GM12878 (cell line): Measurements from ENCODE around the gene CELSR1. TPM values are rescaled to one million over a fixed set of nuclear protein-coding genes. Genes with fewer than 3 reads are reported as not detected.

Experiments used
- ATAC-seq: fragments of 200-7000 bp; cut with Tn5 transposase; 3 replicates; pipeline ENCODE4 v1.9.1; 2020; ENCODE audit warnings: mild to moderate bottlenecking, moderate library complexity
- BruUV-seq: library from RNA; stranded (reverse); fragments of 400-500 nt; replicated peaks from 2 replicates; lab custom pipeline; 2021; lab: Mats Ljungman, UMichigan
- CTCF ChIA-PET: fragments of 300-600 bp; sonication (Branson Sonifier 250); formaldehyde crosslinking; extraction: SDS; loops from one replicate; lab custom pipeline; 2021; ENCODE audit warnings: inconsistent platforms; lab: Yijun Ruan, JAX
- POLR2A ChIA-PET: fragments of 350-600 bp; formaldehyde crosslinking; extraction: SDS; loops from one replicate; lab custom pipeline; 2021; ENCODE audit warnings: inconsistent platforms; lab: Charles Lee
- RAD21 ChIA-PET: fragments of 300-600 bp; sonication (Branson Sonifier 250); formaldehyde crosslinking; loops from one replicate; lab custom pipeline; 2023; ENCODE audit warnings: antibody characterized with exemption; ENCODE audit not compliant: unreplicated experiment; lab: Charles Lee
- SMC1A ChIA-PET: fragments of 300-600 bp; sonication (Branson Sonifier 250); formaldehyde crosslinking; loops from one replicate; lab custom pipeline; 2023; ENCODE audit not compliant: unreplicated experiment, uncharacterized antibody; lab: Charles Lee
- DNase-seq: peaks from one replicate; pipeline ENCODE4 v3.0.0-alpha.2; 2011; ENCODE audit warnings: low read depth, low spot score
- FAIRE-seq: peaks from 3 replicates; lab custom pipeline; 2011; peaks lifted over from hg19 to GRCh38; lab: Jason Lieb, UNC
- H2AFZ ChIP-seq: 2 replicates; pipeline ENCODE4 v1.6.0; 2011; ENCODE audit warnings: low read depth, low read length, control low read depth; ENCODE audit not compliant: control insufficient read depth
- H3K27ac ChIP-seq: 2 replicates; pipeline ENCODE4 v1.5.1; 2011; ENCODE audit warnings: control low read depth; ENCODE audit not compliant: control insufficient read depth, insufficient read depth
- H3K27me3 ChIP-seq, 2 experiments: replicated peaks in 1 of 2; 2 replicates each; pipeline versions ENCODE4 v1.6.0 to v1.6.1; 2011; ENCODE audit warnings: low read length in 1 of 2; ENCODE audit not compliant: control insufficient read depth in 2 of 2, insufficient read depth in 2 of 2
- H3K36me3 ChIP-seq, 2 experiments: 2 replicates each; pipeline ENCODE4 v1.5.1; 2011; ENCODE audit warnings: low read length in 1 of 2; ENCODE audit not compliant: control insufficient read depth in 2 of 2, insufficient read depth in 2 of 2
- H3K4me1 ChIP-seq: 2 replicates; pipeline ENCODE4 v1.6.1; 2011; ENCODE audit warnings: mild to moderate bottlenecking, low read length, moderate library complexity, mixed read lengths; ENCODE audit not compliant: control insufficient read depth, insufficient read depth
- H3K4me2 ChIP-seq: 2 replicates; pipeline ENCODE4 v1.6.0; 2011; ENCODE audit warnings: control low read depth; ENCODE audit not compliant: control insufficient read depth, insufficient read depth
- H3K4me3 ChIP-seq: fragments of 200-600 bp; sonication (generic); 2 replicates; pipeline ENCODE4 v1.5.1; 2016
- H3K79me2 ChIP-seq: 2 replicates; pipeline ENCODE4 v1.6.0; 2011; ENCODE audit warnings: low read length; ENCODE audit not compliant: control insufficient read depth, insufficient read depth
- H3K9ac ChIP-seq: 2 replicates; pipeline ENCODE4 v1.8.0; 2011; ENCODE audit warnings: low read length, control low read depth, mixed read lengths; ENCODE audit not compliant: control insufficient read depth, insufficient read depth
- H3K9me3 ChIP-seq: replicated peaks from 3 replicates; pipeline ENCODE4 v1.5.1; 2011; ENCODE audit warnings: mild to moderate bottlenecking, low read length; ENCODE audit not compliant: control insufficient read depth, insufficient read depth
- H4K20me1 ChIP-seq: 2 replicates; pipeline ENCODE4 v1.6.0; 2011; ENCODE audit not compliant: control insufficient read depth, insufficient read depth
- EED ChIP-seq: sonication (generic); IDR thresholded peaks from 2 replicates; pipeline ENCODE4 v1.6.1; 2016; ENCODE audit warnings: antibody characterized with exemption, low read depth
- EP300 ChIP-seq, 2 experiments: fragments of 150-350 bp in 1 of 2; IDR thresholded peaks; 2 replicates each; pipeline ENCODE4 v1.6.1; 2011 to 2012; ENCODE audit warnings: low read depth in 2 of 2, low read length in 2 of 2, borderline replicate concordance in 1 of 2, improper control_type of control experiment in 1 of 2, inconsistent platforms in 1 of 2; ENCODE audit not compliant: control insufficient read depth in 1 of 2
- ETV6 ChIP-seq, 2 experiments: fragments of 450-650 bp in 1 of 2; IDR thresholded peaks in 1 of 2; conservative IDR thresholded peaks in 1 of 2; 2 replicates each; pipeline ENCODE4 v1.6.1; 2014; ENCODE audit warnings: antibody characterized with exemption in 1 of 2, borderline replicate concordance in 1 of 2, low read depth in 1 of 2, mild to moderate bottlenecking in 1 of 2, moderate library complexity in 1 of 2
- GATAD2B ChIP-seq: fragments of 450-650 bp; conservative IDR thresholded peaks from 2 replicates; pipeline ENCODE4 v1.6.1; 2017; ENCODE audit warnings: low read depth, mild to moderate bottlenecking, moderate library complexity
- KLF5 ChIP-seq: fragments of 450-650 bp; IDR thresholded peaks from 2 replicates; pipeline ENCODE4 v1.6.1; 2014; ENCODE audit warnings: mild to moderate bottlenecking; ENCODE audit not compliant: partially characterized antibody
- MLLT1 ChIP-seq: fragments of 450-650 bp; IDR thresholded peaks from 2 replicates; pipeline ENCODE4 v1.6.1; 2016; ENCODE audit warnings: mild to moderate bottlenecking
- STAT1 ChIP-seq: fragments of 450-650 bp; conservative IDR thresholded peaks from 2 replicates; pipeline ENCODE4 v1.6.1; 2014; ENCODE audit warnings: antibody characterized with exemption, mild to moderate bottlenecking
- ZNF592 ChIP-seq: fragments of 450-650 bp; IDR thresholded peaks from 2 replicates; pipeline ENCODE4 v1.6.1; 2017; ENCODE audit warnings: mild to moderate bottlenecking, moderate library complexity
- WGBS: methylation state at CpG from one replicate; pipeline ENCODE4 v1.1.6; 2016; ENCODE audit warnings: low lambda C conversion rate; ENCODE audit not compliant: insufficient replicate concordance, insufficient coverage; ENCODE audit errors: missing lambda C conversion rate; 5-methylcytosine and 5-hydroxymethylcytosine counted together
- in situ Hi-C: fragments of 300-500 bp; cut with MboI; formaldehyde crosslinking; loops from 9 replicates; pipeline ENCODE4 v1.14.3; 2018; ENCODE audit warnings: mixed read lengths
- intact Hi-C: fragments of 100-400 bp; cut with micrococcal nuclease; formaldehyde crosslinking; loops from one replicate; pipeline ENCODE4 v1.14.2; 2022; ENCODE audit not compliant: unreplicated experiment
- polyA plus RNA-seq, 11 experiments: library from polyadenylated mRNA; depleted of rRNA in 4 of 11; unstranded in 6 of 11; stranded (reverse) in 5 of 11; fragments of >200 nt; fragmentation: Nextera tagmentation in 4 of 11; fragmentation: Illumina TruSeq in 1 of 11; extraction: Ambion mirVana in 4 of 11; extraction: Trizol in 1 of 11; gene quantifications; 1 replicate in 1 of 11; 2 replicates in 10 of 11; pipeline versions ENCODE4 v1.2.1 to v1.2.3, GENCODE V29; 2011 to 2016; ENCODE audit warnings: inconsistent platforms in 2 of 11, missing spikeins in 2 of 11, low read depth in 1 of 11
- total RNA-seq, 4 experiments: library from RNA; depleted of rRNA in 3 of 4; stranded (reverse); fragments of >200 nt in 3 of 4; fragmentation: Illumina TruSeq in 1 of 4; extraction: Trizol in 1 of 4; gene quantifications; 2 replicates each; pipeline versions ENCODE4 v1.2.1 to v1.2.3, GENCODE V29; 2013 to 2021
- TF ChIP-seq, protein P1 (sequence below): IDR thresholded peaks from 2 replicates; pipeline ENCODE4 v1.6.1; 2012; ENCODE audit warnings: low read depth, low read length, improper control_type of control experiment
- TF ChIP-seq, protein P2 (sequence below), 3 experiments: IDR thresholded peaks in 2 of 3; conservative IDR thresholded peaks in 1 of 3; 2 replicates each; pipeline ENCODE4 v1.5.1; 2011; ENCODE audit warnings: low read depth in 3 of 3, low read length in 3 of 3, mild to moderate bottlenecking in 3 of 3, control low read depth in 2 of 3, moderate library complexity in 2 of 3, inconsistent platforms in 1 of 3, mixed read lengths in 1 of 3; ENCODE audit not compliant: control insufficient read depth in 2 of 3, insufficient read depth in 1 of 3; ENCODE audit errors: extremely low read depth in 1 of 3

CELSR1 gene
- total and polyA plus RNA-seq, 10 of the 15 experiments (the other 5 are each of a cell fraction or from before 2014, with no cell fraction given): 0.05 to 1.7 (median 0.35) TPM; not detected in 2

DNA sequence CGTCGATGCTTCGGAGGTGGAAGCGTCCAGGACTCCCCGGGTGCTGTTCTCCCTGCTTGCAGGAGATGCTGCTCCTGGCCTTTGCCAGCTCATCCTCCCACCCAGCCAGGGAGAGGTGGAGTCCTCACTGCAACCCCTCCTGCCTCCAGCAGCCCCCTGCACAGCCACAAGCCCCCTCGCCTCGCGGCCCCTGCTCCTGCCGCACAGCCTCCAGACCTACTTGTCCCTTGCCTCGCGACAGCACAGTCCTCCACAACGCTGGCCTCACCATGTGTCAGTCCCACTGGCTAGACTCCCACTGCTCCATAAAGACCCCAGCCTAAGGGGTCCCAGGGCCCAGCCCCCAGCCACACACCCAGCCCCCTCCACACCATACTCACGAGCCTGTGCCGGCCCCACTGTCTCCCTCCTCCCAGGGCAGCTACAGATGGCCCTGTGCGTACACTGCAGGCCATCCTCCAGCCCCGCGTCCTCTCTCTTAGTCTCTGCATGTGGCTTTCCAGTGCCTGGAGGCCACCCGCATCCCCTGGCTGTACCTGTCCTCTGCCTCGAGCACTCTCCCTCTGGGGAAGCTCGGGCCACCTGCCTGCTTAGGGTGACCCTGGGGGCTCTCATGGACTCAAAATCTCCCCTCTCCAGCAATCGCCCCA is 91.5 kb downstream of the CELSR1 start (continued):
- TF ChIP-seq KLF5 (no peak), ETV6 (conservative IDR thresholded peaks at IDR 0.05 in 1 of 2, IDR thresholded peaks at IDR 0.05 in 1 of 2; ENCODE audit: borderline replicate concordance in 1 of 2, low read depth in 1 of 2) (no peak), EED (no peak), STAT1 (no peak), MLLT1 (no peak), GATAD2B (no peak)
- TF ChIP-seq, protein P1, sequence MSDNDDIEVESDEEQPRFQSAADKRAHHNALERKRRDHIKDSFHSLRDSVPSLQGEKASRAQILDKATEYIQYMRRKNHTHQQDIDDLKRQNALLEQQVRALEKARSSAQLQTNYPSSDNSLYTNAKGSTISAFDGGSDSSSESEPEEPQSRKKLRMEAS: no peak

- POLR2A ChIA-PET: no interaction called here
Measured at GRCh38 chr22:46444390-46444854, 93.0 kb downstream of the CELSR1 start.

More at GRCh38 chr22:46444390-46444854, 93.0 kb downstream of the CELSR1 start:
- no peaks in the 10 kb centered on the region for H3K79me2 ChIP-seq
- H3K4me1 ChIP-seq: no peaks in the 10 kb centered on the region
- no peak overlapping the region for H3K27ac ChIP-seq
- ChIA-PET RAD21 (no interaction called here), CTCF (no interaction called here), SMC1A (interaction anchor here (1.2 kb wide), 1 partner anchor 77 kb away, joined by 4 read pairs; no protein-coding TSS in a partner anchor)
- H3K9ac ChIP-seq: no peak overlapping the region
- no peak for DNase-seq
- H2AFZ ChIP-seq: no peak overlapping the region
- no TSS peak for BruUV-seq
- no peak for ATAC-seq
- H3K36me3 ChIP-seq: no peaks in the 10 kb centered on the region
- no peak overlapping the region for H3K4me2 ChIP-seq
- no peak for FAIRE-seq
- 34% methylated on average over 10 of the region's 10 CpGs for WGBS
- TF ChIP-seq EP300 (IDR thresholded peaks at IDR 0.05; ENCODE audit: borderline replicate concordance in 1 of 2, control insufficient read depth in 1 of 2, low read depth in 2 of 2, low read length in 2 of 2) (no peak), ZNF592 (no peak)
- TF ChIP-seq, protein P2, sequence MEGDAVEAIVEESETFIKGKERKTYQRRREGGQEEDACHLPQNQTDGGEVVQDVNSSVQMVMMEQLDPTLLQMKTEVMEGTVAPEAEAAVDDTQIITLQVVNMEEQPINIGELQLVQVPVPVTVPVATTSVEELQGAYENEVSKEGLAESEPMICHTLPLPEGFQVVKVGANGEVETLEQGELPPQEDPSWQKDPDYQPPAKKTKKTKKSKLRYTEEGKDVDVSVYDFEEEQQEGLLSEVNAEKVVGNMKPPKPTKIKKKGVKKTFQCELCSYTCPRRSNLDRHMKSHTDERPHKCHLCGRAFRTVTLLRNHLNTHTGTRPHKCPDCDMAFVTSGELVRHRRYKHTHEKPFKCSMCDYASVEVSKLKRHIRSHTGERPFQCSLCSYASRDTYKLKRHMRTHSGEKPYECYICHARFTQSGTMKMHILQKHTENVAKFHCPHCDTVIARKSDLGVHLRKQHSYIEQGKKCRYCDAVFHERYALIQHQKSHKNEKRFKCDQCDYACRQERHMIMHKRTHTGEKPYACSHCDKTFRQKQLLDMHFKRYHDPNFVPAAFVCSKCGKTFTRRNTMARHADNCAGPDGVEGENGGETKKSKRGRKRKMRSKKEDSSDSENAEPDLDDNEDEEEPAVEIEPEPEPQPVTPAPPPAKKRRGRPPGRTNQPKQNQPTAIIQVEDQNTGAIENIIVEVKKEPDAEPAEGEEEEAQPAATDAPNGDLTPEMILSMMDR (IDR thresholded peaks at IDR 0.05 in 2 of 3, conservative IDR thresholded peaks at IDR 0.05 in 1 of 3; ENCODE audit: control insufficient read depth in 2 of 3, extremely low read depth in 1 of 3, insufficient read depth in 1 of 3, low read depth in 3 of 3, low read length in 3 of 3): peak in 1 of 3 experiments; percentile 5; a peak in 1 of 6 replicates
- TF ChIP-seq, all 136 proteins: peak for 1
- in situ Hi-C loops (no loop called here), intact Hi-C loops (no loop called here)
- Histone ChIP-seq H3K27me3 (no peaks in the 10 kb centered on the region; a peak in 1 of 4 replicates), H3K4me3 (no peak overlapping the region), H4K20me1 (no peaks in the 10 kb centered on the region), H3K9me3 (no peaks in the 10 kb centered on the region)
